DOHH2 (cell line): ENCODE data around the gene DOCK9.
A peak's percentile ranks its signal among the peaks of the same experiment; 100 is the strongest.

Experiments used
- H3F3A ChIP-seq: fragments of 200-600 bp; sonication (generic), shearing (Covaris generic); 2 replicates; pipeline ENCODE4 v1.6.0; 2016; ENCODE audit warnings: antibody characterized with exemption, mild to moderate bottlenecking; ENCODE audit not compliant: control insufficient read depth, insufficient read depth
- H3K27ac ChIP-seq: fragments of 200-600 bp; sonication (generic); 2 replicates; pipeline ENCODE4 v1.5.1; 2014; ENCODE audit warnings: low read depth, mild to moderate bottlenecking, low read length, moderate library complexity
- H3K27me3 ChIP-seq: fragments of 200-600 bp; sonication (generic); 2 replicates; pipeline ENCODE4 v1.6.1; 2014; ENCODE audit warnings: mild to moderate bottlenecking, low read length, mixed read lengths; ENCODE audit not compliant: control insufficient read depth
- H3K36me3 ChIP-seq: fragments of 200-600 bp; sonication (generic); 2 replicates; pipeline ENCODE4 v1.6.1; 2014; ENCODE audit warnings: mild to moderate bottlenecking, low read length, moderate library complexity, mixed read lengths; ENCODE audit not compliant: control insufficient read depth
- H3K4me1 ChIP-seq: fragments of 200-600 bp; sonication (generic); 2 replicates; pipeline ENCODE4 v1.6.1; 2014; ENCODE audit warnings: mild to moderate bottlenecking, low read length, mixed read lengths; ENCODE audit not compliant: control insufficient read depth
- H3K4me2 ChIP-seq: fragments of 200-600 bp; sonication (generic); 2 replicates; pipeline ENCODE4 v1.6.0; 2014; ENCODE audit warnings: mild to moderate bottlenecking, low read length, moderate library complexity
- H3K4me3 ChIP-seq: fragments of 200-600 bp; sonication (generic); 2 replicates; pipeline ENCODE4 v1.5.1; 2014; ENCODE audit warnings: mild to moderate bottlenecking, low read length, mixed read lengths
- H3K79me2 ChIP-seq: fragments of 200-600 bp; sonication (generic); 2 replicates; pipeline ENCODE4 v1.6.1; 2014; ENCODE audit warnings: mild to moderate bottlenecking, low read length, mixed read lengths; ENCODE audit not compliant: control insufficient read depth
- H3K9me2 ChIP-seq: fragments of 200-600 bp; sonication (generic); replicated peaks from 2 replicates; pipeline ENCODE4 v1.6.1; 2014; ENCODE audit warnings: mild to moderate bottlenecking, low read length, mixed read lengths; ENCODE audit not compliant: control insufficient read depth
- H3K9me3 ChIP-seq: fragments of 200-600 bp; sonication (generic); 2 replicates; pipeline ENCODE4 v1.6.1; 2014; ENCODE audit warnings: antibody characterized with exemption, low read length, mixed read lengths; ENCODE audit not compliant: control insufficient read depth, insufficient read depth
- H4K20me1 ChIP-seq: fragments of 200-600 bp; sonication (generic); 2 replicates; pipeline ENCODE4 v1.6.0; 2014; ENCODE audit warnings: low read depth, mild to moderate bottlenecking, antibody characterized with exemption, low read length, moderate library complexity; ENCODE audit not compliant: control insufficient read depth, insufficient read depth
- EZH2phosphoT487 ChIP-seq: fragments of 200-600 bp; sonication (generic); IDR thresholded peaks from 2 replicates; pipeline ENCODE4 v1.6.1; 2017; ENCODE audit warnings: borderline replicate concordance, mild to moderate bottlenecking, antibody characterized with exemption, low read length, moderate library complexity, mixed read lengths
- TF ChIP-seq, protein P1 (sequence below): fragments of 200-600 bp; sonication (generic); IDR thresholded peaks from one replicate; pipeline ENCODE4 v1.5.1; 2014; ENCODE audit warnings: antibody characterized with exemption, mild to moderate bottlenecking, low read depth, low read length; ENCODE audit not compliant: poor library complexity, severe bottlenecking

Gene DOCK9

DNA sequence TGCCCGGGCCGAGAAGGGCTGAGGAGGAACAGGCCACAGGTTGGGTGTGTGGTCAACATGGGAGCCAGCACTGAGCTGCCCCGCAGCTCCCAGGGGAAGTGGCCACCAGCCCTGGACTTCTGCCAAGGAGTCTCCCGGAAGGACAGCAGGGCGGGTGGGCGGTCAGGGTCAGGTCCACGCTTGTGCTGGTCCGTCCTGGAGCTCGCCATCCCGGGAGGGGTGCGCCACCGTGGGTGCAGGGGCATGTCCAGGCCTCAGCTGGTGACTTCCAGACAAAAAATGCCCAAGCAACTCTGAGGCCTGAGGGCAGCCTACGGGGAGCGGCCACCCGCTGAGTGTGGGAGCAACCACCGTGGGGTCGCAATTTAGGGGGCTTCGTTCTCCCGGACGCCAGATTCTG, 203.9 kb downstream of the DOCK9 start:
- Histone ChIP-seq H3K27ac (no peak overlapping the region), H3K36me3 (no peaks in the 10 kb centered on the region), H3K27me3 (no peaks in the 10 kb centered on the region), H3K9me2 (no peaks in the 10 kb centered on the region), H3K9me3 (no peaks in the 10 kb centered on the region), H3K4me1 (no peaks in the 10 kb centered on the region), H3K4me3 (no peak overlapping the region), H3K4me2 (no peak overlapping the region), H3K79me2 (no peaks in the 10 kb centered on the region), H3F3A (no peaks in the 10 kb centered on the region), H4K20me1 (no peaks in the 10 kb centered on the region)
- TF ChIP-seq, protein P1, sequence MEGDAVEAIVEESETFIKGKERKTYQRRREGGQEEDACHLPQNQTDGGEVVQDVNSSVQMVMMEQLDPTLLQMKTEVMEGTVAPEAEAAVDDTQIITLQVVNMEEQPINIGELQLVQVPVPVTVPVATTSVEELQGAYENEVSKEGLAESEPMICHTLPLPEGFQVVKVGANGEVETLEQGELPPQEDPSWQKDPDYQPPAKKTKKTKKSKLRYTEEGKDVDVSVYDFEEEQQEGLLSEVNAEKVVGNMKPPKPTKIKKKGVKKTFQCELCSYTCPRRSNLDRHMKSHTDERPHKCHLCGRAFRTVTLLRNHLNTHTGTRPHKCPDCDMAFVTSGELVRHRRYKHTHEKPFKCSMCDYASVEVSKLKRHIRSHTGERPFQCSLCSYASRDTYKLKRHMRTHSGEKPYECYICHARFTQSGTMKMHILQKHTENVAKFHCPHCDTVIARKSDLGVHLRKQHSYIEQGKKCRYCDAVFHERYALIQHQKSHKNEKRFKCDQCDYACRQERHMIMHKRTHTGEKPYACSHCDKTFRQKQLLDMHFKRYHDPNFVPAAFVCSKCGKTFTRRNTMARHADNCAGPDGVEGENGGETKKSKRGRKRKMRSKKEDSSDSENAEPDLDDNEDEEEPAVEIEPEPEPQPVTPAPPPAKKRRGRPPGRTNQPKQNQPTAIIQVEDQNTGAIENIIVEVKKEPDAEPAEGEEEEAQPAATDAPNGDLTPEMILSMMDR: no peak
- no peak for TF ChIP-seq EZH2phosphoT487

DNA sequence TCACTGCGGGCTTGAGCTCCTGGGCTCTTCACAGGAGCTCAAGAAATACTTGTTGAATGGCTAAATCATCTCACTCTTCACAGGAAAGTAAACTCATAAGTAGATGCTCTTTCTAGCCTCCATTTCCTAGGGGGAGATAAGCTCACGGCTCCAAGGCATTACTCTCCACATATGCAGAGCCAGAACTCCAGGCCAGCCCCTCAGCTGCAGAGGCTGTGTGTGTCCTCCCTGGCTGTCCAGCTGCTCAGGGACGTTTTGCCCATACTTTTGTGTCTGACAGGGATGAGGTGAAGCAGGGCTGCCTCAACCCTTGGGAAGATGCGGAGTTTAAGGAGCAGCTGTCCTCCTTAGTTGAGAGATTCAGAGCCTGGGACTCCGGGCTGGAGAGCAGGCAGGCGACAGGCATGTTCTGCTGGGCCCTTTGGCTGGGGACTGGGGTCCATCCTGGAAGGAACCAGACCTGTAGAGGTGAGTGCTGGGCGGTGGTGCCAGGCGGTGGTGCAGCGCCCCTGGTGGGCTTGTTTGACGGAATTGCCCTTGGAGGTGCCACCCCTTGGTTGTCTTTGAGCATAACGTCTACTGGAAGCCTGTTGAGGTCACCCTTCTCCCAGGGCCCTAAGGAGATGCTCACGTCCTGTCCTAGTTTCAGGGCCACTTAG, 204.9 kb downstream of the DOCK9 start:
- Histone ChIP-seq H3K4me2 (no peak overlapping the region), H3K27me3 (no peaks in the 10 kb centered on the region), H4K20me1 (no peaks in the 10 kb centered on the region), H3F3A (no peaks in the 10 kb centered on the region), H3K9me2 (no peaks in the 10 kb centered on the region), H3K27ac (no peak overlapping the region), H3K4me3 (no peak overlapping the region), H3K9me3 (no peaks in the 10 kb centered on the region), H3K36me3 (no peaks in the 10 kb centered on the region), H3K79me2 (no peaks in the 10 kb centered on the region), H3K4me1 (no peaks in the 10 kb centered on the region)
- TF ChIP-seq EZH2phosphoT487: no peak
- TF ChIP-seq, protein P1: peak; percentile 40

DNA sequence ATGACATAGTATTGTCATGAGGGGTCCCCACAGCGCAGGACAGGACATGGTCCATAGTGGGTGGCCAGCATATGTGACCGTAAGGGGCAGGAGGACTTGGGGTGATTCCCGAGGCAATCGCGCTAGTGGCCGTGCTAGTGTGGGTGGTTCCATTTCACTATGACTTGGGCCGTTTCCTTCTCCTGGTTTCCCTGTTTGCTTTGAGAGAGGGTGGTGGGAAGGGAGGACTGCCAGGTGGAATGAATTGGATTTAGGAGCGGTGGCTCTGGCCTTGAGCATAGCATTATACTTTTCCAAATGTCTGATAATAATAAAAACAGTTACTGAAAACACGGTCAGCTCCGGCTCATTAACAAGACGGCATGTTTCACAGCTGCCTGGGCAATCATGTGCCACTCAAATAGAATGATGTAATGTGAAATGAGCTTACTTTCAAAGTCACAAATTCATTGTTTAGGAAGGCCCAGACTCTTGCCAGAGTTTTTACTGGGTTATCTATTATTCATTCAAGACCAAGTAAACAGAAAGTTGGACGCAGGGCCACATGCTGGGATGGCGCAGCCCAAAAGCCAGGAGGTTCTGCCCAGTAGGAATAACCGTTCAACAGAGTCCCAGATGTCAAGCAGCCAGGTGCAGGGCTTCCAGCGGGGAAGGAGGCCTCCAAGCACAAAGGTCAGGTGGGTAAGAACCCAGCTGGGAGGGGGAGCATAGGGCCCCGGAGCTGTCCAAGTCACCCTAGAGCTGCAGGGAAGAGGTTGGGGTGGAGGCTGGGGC, 205.8 kb downstream of the DOCK9 start:
- TF ChIP-seq EZH2phosphoT487: no peak
- TF ChIP-seq, protein P1: no peak
- H3K4me3 ChIP-seq: no peak overlapping the region
- H3K9me2 ChIP-seq: no peaks in the 10 kb centered on the region
- H3K4me2 ChIP-seq: no peak overlapping the region
- no peaks in the 10 kb centered on the region for H3K4me1 ChIP-seq
- H3K36me3 ChIP-seq: no peaks in the 10 kb centered on the region
- no peaks in the 10 kb centered on the region for H3K79me2 ChIP-seq
- no peak overlapping the region for H3K27ac ChIP-seq
- no peaks in the 10 kb centered on the region; the same call in 1 of the 2 replicates for H3K27me3 ChIP-seq
- H3K9me3 ChIP-seq: no peaks in the 10 kb centered on the region
- H3F3A ChIP-seq: no peaks in the 10 kb centered on the region
- H4K20me1 ChIP-seq: no peaks in the 10 kb centered on the region
